Lower leg skin (tissue), 3 donors: Measurements from ENCODE around the gene GALT.

Source experiments
- CTCF ChIP-seq, 3 donors: fragments of 450-650 bp; IDR thresholded peaks; one replicate each; pipeline ENCODE4 v1.5.1; 2016; ENCODE audit warnings: antibody characterized with exemption in 3 of 3, mild to moderate bottlenecking in 3 of 3, moderate library complexity in 2 of 3
- POLR2A ChIP-seq, 2 donors: fragments of 450-650 bp; IDR thresholded peaks; one replicate each; pipeline ENCODE4 v1.6.1; 2016 to 2017; ENCODE audit warnings: antibody characterized with exemption in 2 of 2, mild to moderate bottlenecking in 1 of 2, moderate library complexity in 1 of 2

GRCh38 chr9:34689116-34689470 is 42.6 kb downstream of the GALT start:
- no peak for TF ChIP-seq POLR2A (IDR thresholded peaks at IDR 0.05)
- TF ChIP-seq CTCF (IDR thresholded peaks at IDR 0.05) = no peak
